ENCODE results near the gene AP4S1.

The AP4S1 gene

DNA sequence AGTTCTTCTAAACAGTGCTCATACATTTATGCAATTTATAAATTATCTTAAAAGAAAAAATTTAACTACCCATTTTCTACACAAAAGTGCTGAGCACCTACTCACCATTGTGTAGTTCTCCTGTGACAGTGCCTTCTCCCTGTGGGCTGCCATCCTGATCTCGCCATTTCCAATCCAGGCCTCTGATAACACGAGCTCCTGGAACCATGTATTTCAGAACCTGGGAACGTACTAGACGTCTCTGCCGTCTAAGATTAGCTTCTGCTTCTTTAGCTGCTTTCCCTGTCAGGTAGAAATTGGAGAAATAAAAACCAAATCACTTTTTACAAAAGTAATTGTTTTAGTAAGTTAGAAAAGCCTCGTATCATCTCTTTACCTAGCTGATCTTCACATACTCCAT is 107.7 kb downstream of the AP4S1 start:
- Histone ChIP-seq H3K4me3 (ENCODE audit: severe bottlenecking) (no peak overlapping the region), H3K36me3 (ENCODE audit: low read depth) (peaks cover 96% of the 10 kb centered on the region), H3K27ac (ENCODE audit: poor library complexity, severe bottlenecking) (no peak overlapping the region), H3K27me3 (ENCODE audit: insufficient read depth, poor library complexity, severe bottlenecking) (no peaks in the 10 kb centered on the region), H3K4me1 (ENCODE audit: insufficient read depth, poor library complexity, severe bottlenecking) (no peaks in the 10 kb centered on the region), H3K9me3 (ENCODE audit: severe bottlenecking) (no peaks in the 10 kb centered on the region)
- DNase-seq (ENCODE audit: low spot score) (no peak), ATAC-seq (ENCODE audit: low read depth) (no peak)
- TF ChIP-seq, protein P1, sequence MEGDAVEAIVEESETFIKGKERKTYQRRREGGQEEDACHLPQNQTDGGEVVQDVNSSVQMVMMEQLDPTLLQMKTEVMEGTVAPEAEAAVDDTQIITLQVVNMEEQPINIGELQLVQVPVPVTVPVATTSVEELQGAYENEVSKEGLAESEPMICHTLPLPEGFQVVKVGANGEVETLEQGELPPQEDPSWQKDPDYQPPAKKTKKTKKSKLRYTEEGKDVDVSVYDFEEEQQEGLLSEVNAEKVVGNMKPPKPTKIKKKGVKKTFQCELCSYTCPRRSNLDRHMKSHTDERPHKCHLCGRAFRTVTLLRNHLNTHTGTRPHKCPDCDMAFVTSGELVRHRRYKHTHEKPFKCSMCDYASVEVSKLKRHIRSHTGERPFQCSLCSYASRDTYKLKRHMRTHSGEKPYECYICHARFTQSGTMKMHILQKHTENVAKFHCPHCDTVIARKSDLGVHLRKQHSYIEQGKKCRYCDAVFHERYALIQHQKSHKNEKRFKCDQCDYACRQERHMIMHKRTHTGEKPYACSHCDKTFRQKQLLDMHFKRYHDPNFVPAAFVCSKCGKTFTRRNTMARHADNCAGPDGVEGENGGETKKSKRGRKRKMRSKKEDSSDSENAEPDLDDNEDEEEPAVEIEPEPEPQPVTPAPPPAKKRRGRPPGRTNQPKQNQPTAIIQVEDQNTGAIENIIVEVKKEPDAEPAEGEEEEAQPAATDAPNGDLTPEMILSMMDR (IDR thresholded peaks at IDR 0.05; ENCODE audit: poor library complexity, severe bottlenecking): no peak

DNA sequence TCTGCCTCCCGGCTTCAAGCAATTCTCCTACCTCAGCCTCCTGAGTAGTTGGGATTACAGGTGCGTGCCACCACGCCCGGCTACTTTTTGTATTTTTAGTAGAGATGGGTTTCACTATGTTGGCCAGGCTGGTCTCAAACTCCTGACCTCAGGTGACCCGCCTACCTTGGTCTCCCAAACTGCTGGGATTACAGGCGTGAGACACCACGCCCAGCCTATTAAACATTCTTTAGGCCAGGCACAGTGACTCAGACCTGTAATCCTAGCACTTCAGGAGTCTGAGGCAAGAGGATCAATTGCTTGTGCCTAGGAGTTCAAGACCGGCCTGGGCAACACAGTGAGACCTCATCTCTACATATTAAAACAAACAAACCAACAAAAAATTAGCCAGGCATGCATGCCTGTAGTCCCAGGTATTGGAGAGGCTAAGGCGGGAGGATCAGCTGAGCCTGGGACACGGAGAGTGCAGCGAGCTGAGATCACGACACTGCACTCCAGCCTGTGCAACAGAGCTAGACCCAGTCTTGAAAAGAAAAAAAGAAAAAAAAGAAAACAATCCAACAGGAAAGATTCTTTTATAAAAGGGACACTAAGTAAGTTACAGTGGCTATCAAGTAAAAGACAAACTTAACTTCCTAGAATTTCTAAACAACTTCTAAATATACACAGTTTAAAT is 111.9 kb downstream of the AP4S1 start:
- TF ChIP-seq, protein P1 (IDR thresholded peaks at IDR 0.05; ENCODE audit: poor library complexity, severe bottlenecking): no peak
- Histone ChIP-seq H3K27me3 (ENCODE audit: insufficient read depth, poor library complexity, severe bottlenecking) (no peaks in the 10 kb centered on the region), H3K27ac (ENCODE audit: poor library complexity, severe bottlenecking) (no peak overlapping the region), H3K4me3 (ENCODE audit: severe bottlenecking) (no peak overlapping the region), H3K4me1 (ENCODE audit: insufficient read depth, poor library complexity, severe bottlenecking) (no peaks in the 10 kb centered on the region), H3K9me3 (ENCODE audit: severe bottlenecking) (no peaks in the 10 kb centered on the region), H3K36me3 (ENCODE audit: low read depth) (peaks cover 96% of the 10 kb centered on the region)
- ATAC-seq (ENCODE audit: low read depth) (peak; percentile 63; the same call in 2 of the 3 replicates), DNase-seq (ENCODE audit: low spot score) (no peak)

DNA sequence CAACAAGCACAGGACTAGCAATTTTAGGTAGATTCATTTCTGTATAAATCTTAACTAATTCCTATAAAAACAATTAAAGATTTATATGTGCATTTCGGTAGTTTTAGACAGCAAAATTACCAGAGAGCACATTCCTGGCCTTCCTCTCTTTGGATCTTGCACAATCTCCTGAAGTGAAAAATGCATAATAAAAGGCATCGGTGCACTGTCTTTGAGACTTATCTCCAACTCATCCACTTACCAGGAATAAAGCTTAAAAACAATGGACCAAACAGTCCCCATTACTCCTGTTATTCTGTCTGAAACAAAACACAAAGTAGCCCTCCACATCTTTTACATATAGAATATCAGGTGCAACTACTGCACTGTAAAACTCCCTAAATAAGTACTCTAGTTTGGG is 112.9 kb downstream of the AP4S1 start:
- H3K36me3 ChIP-seq (ENCODE audit: low read depth): peaks cover 96% of the 10 kb centered on the region
- H3K27me3 ChIP-seq (ENCODE audit: insufficient read depth, poor library complexity, severe bottlenecking): no peaks in the 10 kb centered on the region
- H3K4me1 ChIP-seq (ENCODE audit: insufficient read depth, poor library complexity, severe bottlenecking): no peaks in the 10 kb centered on the region
- DNase-seq (ENCODE audit: low spot score): no peak
- ATAC-seq (ENCODE audit: low read depth): no peak
- H3K4me3 ChIP-seq (ENCODE audit: severe bottlenecking): no peak overlapping the region
- TF ChIP-seq, protein P1 (IDR thresholded peaks at IDR 0.05; ENCODE audit: poor library complexity, severe bottlenecking): no peak
- H3K27ac ChIP-seq (ENCODE audit: poor library complexity, severe bottlenecking): no peak overlapping the region
- H3K9me3 ChIP-seq (ENCODE audit: severe bottlenecking): no peaks in the 10 kb centered on the region

DNA sequence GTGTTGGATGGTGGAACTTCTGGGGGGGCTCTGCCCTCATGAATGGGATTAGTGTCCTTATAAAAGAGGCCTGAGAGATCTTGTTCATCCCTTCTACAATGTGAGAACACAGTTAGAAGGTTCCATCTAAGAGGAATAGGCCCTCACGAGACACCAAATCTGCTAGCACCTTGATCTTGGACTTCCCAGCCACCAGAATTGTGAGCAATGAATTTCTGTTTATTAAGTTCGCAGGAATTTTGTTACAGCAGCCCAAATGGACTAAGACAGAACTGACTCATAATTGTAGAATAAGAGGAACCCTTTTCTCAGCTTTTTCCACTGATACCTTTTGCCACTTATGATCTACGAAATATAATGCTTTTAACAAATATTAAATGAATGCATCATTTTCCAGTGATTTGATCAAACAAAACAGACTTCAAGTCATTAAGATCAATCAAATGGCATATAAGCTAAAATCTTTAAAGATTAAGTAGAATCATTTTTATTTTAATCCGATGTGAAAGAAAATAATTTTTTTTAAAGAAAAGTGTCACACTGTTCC is 113.9 kb downstream of the AP4S1 start:
- DNase-seq (ENCODE audit: low spot score): no peak
- Histone ChIP-seq H3K27ac (ENCODE audit: poor library complexity, severe bottlenecking) (no peak overlapping the region), H3K4me3 (ENCODE audit: severe bottlenecking) (no peak overlapping the region), H3K4me1 (ENCODE audit: insufficient read depth, poor library complexity, severe bottlenecking) (no peaks in the 10 kb centered on the region), H3K9me3 (ENCODE audit: severe bottlenecking) (no peaks in the 10 kb centered on the region), H3K27me3 (ENCODE audit: insufficient read depth, poor library complexity, severe bottlenecking) (no peaks in the 10 kb centered on the region), H3K36me3 (ENCODE audit: low read depth) (peaks cover 96% of the 10 kb centered on the region)
- TF ChIP-seq, protein P1 (IDR thresholded peaks at IDR 0.05; ENCODE audit: poor library complexity, severe bottlenecking): no peak
- ATAC-seq (ENCODE audit: low read depth): no peak

DNA sequence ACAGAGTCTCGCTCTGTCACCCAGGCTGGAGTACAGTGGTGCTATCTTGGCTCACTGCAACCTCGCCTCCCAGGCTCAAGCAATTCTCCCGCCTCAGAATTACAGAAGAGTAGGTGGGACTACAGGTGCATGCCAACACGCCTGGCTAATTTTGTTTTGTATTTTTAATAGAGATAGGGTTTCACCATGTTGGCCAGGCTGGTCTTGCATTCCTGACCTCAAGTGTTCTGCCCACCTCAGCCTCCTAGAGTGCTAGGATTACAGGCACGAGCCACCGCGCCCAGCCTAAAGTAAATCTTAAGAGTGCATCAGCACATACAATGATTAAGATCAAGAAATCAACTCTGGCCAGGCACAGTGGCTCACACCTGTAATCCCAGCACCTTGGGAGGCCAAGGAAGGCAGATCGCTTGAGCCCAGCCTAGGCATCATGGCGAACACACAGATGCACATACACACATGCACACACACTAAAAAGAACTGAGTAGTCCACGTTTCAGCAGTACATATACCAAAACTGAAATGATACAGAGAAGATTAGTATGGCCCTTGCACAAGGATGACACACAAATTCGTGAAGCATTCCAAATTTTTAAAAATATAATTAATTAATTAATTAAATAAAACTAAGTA is 117.1 kb downstream of the AP4S1 start:
- Histone ChIP-seq H3K4me3 (ENCODE audit: severe bottlenecking) (no peak overlapping the region), H3K9me3 (ENCODE audit: severe bottlenecking) (no peaks in the 10 kb centered on the region), H3K4me1 (ENCODE audit: insufficient read depth, poor library complexity, severe bottlenecking) (no peaks in the 10 kb centered on the region), H3K27me3 (ENCODE audit: insufficient read depth, poor library complexity, severe bottlenecking) (no peaks in the 10 kb centered on the region), H3K27ac (ENCODE audit: poor library complexity, severe bottlenecking) (no peak overlapping the region), H3K36me3 (ENCODE audit: low read depth) (peaks cover 98% of the 10 kb centered on the region)
- DNase-seq (ENCODE audit: low spot score) (no peak), ATAC-seq (ENCODE audit: low read depth) (no peak)
- TF ChIP-seq, protein P1 (IDR thresholded peaks at IDR 0.05; ENCODE audit: poor library complexity, severe bottlenecking): no peak

Measured in RWPE2 (cell line).